Activated CD8-positive, alpha-beta memory T cell treated with anti-CD3 and anti-CD28 coated beads, Interleukin-2, amount 50 U/mL, for 24 hours (primary cell): Measurements from ENCODE around the gene TTLL11.
"Not testable (repeated sequence)": the region's sequence is repeated elsewhere in the genome, so short reads cannot be mapped to it uniquely, and the experiment has no call there.

ENCODE experiments used
- DNase-seq: peaks from one replicate; pipeline ENCODE4 v3.0.0-alpha.2; 2020; ENCODE audit errors: extremely low read depth

The TTLL11 gene

GRCh38 chr9:122125158-122125508 is 32.0 kb upstream of the TTLL11 start:
- DNase-seq, result peak; percentile 45

GRCh38 chr9:122124528-122124927 is 31.4 kb upstream of the TTLL11 start:
- no peak for DNase-seq

- DNase-seq, result no peak
These were observed 30.9 kb upstream of the TTLL11 start for GRCh38 chr9:122124048-122124447.

GRCh38 chr9:122122903-122123632 is 30.0 kb upstream of the TTLL11 start:
- peak; percentile 44 for DNase-seq

GRCh38 chr9:122122468-122122867 is 29.4 kb upstream of the TTLL11 start:
- DNase-seq, result no peak

GRCh38 chr9:122121931-122122330 is 28.8 kb upstream of the TTLL11 start:
- DNase-seq, result no peak

- DNase-seq, result no peak
These were observed 28.3 kb upstream of the TTLL11 start for GRCh38 chr9:122121391-122121790.

- no peak for DNase-seq
These were observed 27.4 kb upstream of the TTLL11 start for GRCh38 chr9:122120316-122121071.

- no peak for DNase-seq
These were observed 26.6 kb upstream of the TTLL11 start for GRCh38 chr9:122119721-122120120.

GRCh38 chr9:122119166-122119521 is 26.0 kb upstream of the TTLL11 start:
- no peak for DNase-seq

GRCh38 chr9:122118343-122119165 is 25.4 kb upstream of the TTLL11 start:
- DNase-seq, result no peak

GRCh38 chr9:122117241-122117640 is 24.1 kb upstream of the TTLL11 start:
- DNase-seq, result not testable (repeated sequence)

- no peak for DNase-seq
These were observed 23.5 kb upstream of the TTLL11 start for GRCh38 chr9:122116448-122117173.

- DNase-seq, result no peak
These were observed 22.9 kb upstream of the TTLL11 start for GRCh38 chr9:122116040-122116439.

- no peak for DNase-seq
These were observed 22.3 kb upstream of the TTLL11 start for GRCh38 chr9:122115176-122116035.

GRCh38 chr9:122113574-122113973 is 20.5 kb upstream of the TTLL11 start:
- DNase-seq, result no peak

- DNase-seq, result no peak
These were observed 19.1 kb upstream of the TTLL11 start for GRCh38 chr9:122112238-122112637.

- no peak for DNase-seq
These were observed 18.4 kb upstream of the TTLL11 start for GRCh38 chr9:122111413-122112085.

GRCh38 chr9:122110100-122110833 is 17.2 kb upstream of the TTLL11 start:
- no peak for DNase-seq
